ENCODE measurements around the gene KNTC1.

KNTC1 gene

DNA sequence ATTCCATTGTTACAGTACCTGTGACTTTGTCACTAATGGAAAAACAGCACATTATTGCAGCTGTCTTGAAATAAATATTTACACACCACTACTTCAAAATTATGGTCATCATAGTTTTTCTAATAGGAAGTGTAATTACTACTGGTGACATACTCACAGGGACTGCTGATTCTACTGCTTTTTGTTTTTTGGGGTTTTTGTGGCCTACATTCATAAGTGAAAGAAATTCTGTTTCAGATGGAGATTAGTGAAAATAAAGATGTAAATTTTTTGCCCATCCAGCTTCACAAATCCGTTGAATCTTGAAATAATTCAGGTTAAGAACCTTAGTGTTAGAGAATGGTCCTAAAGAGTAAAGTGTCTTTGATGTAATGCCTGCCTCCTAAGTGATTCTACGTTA is 17.5 kb downstream of the KNTC1 start:
- no peak for TF ChIP-seq POLR2AphosphoS5 (IDR thresholded peaks at IDR 0.05; ENCODE audit: low read depth)
- TF ChIP-seq GABPA (IDR thresholded peaks at IDR 0.05; ENCODE audit: low read depth) = no peak
- TF ChIP-seq SPI1 (IDR thresholded peaks at IDR 0.05; ENCODE audit: borderline replicate concordance, low read depth) = no peak
- TF ChIP-seq REST (IDR thresholded peaks at IDR 0.05; ENCODE audit: insufficient replicate concordance, low read depth) = no peak
- H3K27me3 ChIP-seq (ENCODE audit: insufficient read depth, poor library complexity, severe bottlenecking) = no peaks in the 10 kb centered on the region
- DNase-seq (ENCODE audit: low read depth in 1 of 2, low spot score in 1 of 2) = no peak
- H3K27ac ChIP-seq (replicated peaks) = no peak overlapping the region
- no peak overlapping the region for H3K4me3 ChIP-seq (replicated peaks; ENCODE audit: insufficient read depth, low read length)

- no peak for DNase-seq (ENCODE audit: low read depth in 1 of 2, low spot score in 1 of 2)
- Histone ChIP-seq H3K27me3 (ENCODE audit: insufficient read depth, poor library complexity, severe bottlenecking) (no peaks in the 10 kb centered on the region), H3K27ac (replicated peaks) (no peak overlapping the region), H3K4me3 (replicated peaks; ENCODE audit: insufficient read depth, low read length) (no peak overlapping the region)
- no peak for TF ChIP-seq REST (IDR thresholded peaks at IDR 0.05; ENCODE audit: insufficient replicate concordance, low read depth)
Observed at GRCh38 chr12:122545855-122546254, 18.8 kb downstream of the KNTC1 start.

- Histone ChIP-seq H3K4me3 (replicated peaks; ENCODE audit: insufficient read depth, low read length) (no peak overlapping the region), H3K27me3 (ENCODE audit: insufficient read depth, poor library complexity, severe bottlenecking) (no peaks in the 10 kb centered on the region), H3K27ac (replicated peaks) (no peak overlapping the region; the same call in 1 of the 2 replicates)
- no peak for DNase-seq (ENCODE audit: low read depth in 1 of 2, low spot score in 1 of 2)
- TF ChIP-seq, protein P1, sequence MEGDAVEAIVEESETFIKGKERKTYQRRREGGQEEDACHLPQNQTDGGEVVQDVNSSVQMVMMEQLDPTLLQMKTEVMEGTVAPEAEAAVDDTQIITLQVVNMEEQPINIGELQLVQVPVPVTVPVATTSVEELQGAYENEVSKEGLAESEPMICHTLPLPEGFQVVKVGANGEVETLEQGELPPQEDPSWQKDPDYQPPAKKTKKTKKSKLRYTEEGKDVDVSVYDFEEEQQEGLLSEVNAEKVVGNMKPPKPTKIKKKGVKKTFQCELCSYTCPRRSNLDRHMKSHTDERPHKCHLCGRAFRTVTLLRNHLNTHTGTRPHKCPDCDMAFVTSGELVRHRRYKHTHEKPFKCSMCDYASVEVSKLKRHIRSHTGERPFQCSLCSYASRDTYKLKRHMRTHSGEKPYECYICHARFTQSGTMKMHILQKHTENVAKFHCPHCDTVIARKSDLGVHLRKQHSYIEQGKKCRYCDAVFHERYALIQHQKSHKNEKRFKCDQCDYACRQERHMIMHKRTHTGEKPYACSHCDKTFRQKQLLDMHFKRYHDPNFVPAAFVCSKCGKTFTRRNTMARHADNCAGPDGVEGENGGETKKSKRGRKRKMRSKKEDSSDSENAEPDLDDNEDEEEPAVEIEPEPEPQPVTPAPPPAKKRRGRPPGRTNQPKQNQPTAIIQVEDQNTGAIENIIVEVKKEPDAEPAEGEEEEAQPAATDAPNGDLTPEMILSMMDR (IDR thresholded peaks at IDR 0.05; ENCODE audit: insufficient read depth, low read length) = no peak
- TF ChIP-seq POLR2AphosphoS5 (IDR thresholded peaks at IDR 0.05; ENCODE audit: low read depth) = no peak
- no peak for TF ChIP-seq SPI1 (IDR thresholded peaks at IDR 0.05; ENCODE audit: borderline replicate concordance, low read depth)
- TF ChIP-seq REST (IDR thresholded peaks at IDR 0.05; ENCODE audit: insufficient replicate concordance, low read depth) = no peak
- TF ChIP-seq GABPA (IDR thresholded peaks at IDR 0.05; ENCODE audit: low read depth) = no peak
Observed at GRCh38 chr12:122547330-122547729, 20.3 kb downstream of the KNTC1 start.

DNA sequence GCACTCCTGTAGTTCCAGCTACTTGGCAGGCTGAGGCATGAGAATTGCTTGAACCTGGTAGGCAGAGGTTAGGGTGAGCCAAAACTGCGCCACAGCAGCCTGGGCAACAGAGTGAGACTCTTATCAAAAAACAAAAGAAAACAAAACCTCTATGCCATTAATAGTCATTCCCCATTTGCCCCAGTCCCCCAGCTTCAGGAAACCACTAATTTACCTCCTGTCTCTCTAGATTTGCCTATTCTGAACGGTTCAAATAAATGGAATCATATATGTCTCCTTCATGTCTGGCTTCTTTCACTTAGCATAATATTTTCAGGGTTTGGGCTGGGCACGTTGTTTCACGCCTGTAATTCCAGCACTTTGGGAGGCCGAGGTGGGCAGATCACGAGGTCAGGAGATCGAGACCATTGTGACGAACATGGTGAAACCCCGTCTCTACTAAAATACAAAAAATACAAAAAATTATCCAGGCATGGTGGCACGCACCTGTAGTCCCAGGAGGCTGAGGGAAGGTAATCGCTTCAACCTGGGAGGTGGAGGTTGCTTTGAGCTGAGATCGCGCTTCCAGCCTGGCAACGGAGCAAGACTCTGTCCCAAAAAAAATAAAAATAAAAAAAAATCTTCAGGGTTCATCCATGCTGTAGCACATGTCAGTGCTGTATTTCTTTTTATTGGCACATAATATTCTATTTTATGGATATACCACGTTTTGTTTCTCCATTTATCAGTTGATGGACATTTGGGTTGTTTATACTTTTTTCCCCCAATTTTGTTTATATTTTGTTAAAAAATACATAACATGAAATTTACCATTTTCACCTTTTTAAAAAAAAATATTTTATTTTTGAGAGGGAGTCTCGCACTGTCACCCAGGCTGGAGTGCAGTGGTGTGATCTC is 31.9 kb downstream of the KNTC1 start:
- Histone ChIP-seq H3K4me3 (replicated peaks; ENCODE audit: insufficient read depth, low read length) (no peak overlapping the region), H3K27me3 (ENCODE audit: insufficient read depth, poor library complexity, severe bottlenecking) (no peaks in the 10 kb centered on the region), H3K27ac (replicated peaks) (no peak overlapping the region)
- TF ChIP-seq GABPA (IDR thresholded peaks at IDR 0.05; ENCODE audit: low read depth) (no peak), POLR2AphosphoS5 (IDR thresholded peaks at IDR 0.05; ENCODE audit: low read depth) (no peak), SPI1 (IDR thresholded peaks at IDR 0.05; ENCODE audit: borderline replicate concordance, low read depth) (no peak), REST (IDR thresholded peaks at IDR 0.05; ENCODE audit: insufficient replicate concordance, low read depth) (no peak)
- TF ChIP-seq, protein P1 (IDR thresholded peaks at IDR 0.05; ENCODE audit: insufficient read depth, low read length) = no peak
- no peak for DNase-seq (ENCODE audit: low read depth in 1 of 2, low spot score in 1 of 2)

Measured in HL-60 (cell line).